ENCODE measurements around the gene NR3C1. TPM values are rescaled to one million over a fixed set of nuclear protein-coding genes. Genes with fewer than 3 reads are reported as not detected.

Gene NR3C1
- total RNA-seq, 1 experiment from 2014 or later: not detected

DNA sequence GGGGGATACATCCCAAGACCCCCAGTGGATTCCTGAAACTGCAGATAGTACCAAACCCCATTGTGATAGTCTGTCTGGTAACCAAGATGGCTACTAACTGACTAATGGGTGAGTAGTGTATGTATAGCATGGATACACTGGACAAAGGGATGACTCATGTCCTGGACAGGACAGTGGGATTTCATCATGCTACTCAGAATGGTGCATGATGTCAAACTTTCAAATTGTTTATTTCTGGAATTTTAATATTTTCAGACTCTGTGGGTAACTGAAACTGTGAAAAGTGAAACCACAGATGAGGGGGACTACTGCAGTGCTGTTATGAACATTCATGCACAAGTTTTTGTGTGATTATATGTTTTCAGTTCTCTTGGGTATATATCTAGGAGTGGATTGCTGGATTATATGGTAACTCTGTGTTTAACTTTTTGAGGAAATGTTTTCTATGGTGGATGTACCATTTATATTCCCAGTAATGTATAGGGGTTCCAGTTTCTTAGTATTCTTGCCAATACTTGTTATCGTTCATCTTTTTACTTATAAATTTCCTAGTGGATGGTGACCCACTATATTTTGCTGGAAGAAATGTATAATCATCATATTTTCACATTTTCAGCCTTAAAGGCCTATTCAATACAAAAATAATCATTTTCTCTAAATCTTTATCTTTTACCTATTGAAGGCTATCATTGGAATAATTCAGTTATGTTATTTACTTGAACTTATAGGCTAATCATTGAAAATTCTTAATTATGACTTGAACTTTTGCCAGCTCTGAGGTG lies 140.9 kb downstream of the NR3C1 start:
- no peak for DNase-seq (ENCODE audit: low spot score)

DNA sequence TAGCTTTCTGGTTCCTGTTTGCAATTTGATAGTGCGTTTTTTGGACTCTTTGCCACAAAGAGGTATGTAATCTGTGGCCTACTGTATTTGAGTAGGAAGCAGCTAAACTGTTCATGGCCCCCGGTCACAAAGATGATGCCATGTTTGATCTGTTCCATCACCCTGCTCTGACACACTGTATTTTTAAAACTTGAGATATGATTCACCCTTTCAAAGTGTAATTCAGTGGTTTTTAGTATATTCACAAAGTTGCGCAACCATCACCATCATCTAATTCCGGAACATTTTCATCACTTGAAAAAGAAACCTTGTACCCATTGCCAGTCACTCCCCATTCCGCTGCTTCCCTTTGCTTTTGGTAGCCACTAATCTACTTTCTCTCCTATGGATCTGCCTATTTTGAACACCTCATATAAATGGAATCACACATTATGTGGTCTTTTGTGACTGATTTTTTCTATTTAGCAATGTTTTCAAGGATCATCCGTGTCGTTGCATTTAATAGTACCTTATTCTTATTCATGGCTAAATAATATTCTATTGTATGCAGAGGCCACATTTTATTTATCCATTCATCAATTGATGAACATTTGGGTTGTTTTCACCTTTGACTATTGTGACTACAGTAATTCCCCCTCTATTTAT lies 141.6 kb downstream of the NR3C1 start:
- no peak for DNase-seq (ENCODE audit: low spot score)

DNA sequence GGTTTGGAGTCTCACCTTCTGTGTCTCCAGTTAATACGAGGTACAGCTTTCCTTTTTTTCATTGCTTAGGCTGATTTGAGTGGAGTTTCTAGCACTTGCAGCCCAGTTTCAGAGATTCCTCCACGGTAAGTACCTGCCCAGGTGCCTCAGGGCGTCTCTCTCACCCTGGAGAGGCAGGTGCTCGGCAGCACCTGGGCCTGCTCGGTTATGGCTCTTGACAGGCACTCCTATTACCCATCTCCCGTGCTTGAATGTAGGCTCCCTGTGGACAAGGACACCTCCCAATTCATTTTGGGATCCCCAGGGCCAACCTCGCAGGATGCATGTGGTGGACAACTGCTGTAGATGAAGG lies 144.3 kb downstream of the NR3C1 start:
- no peak for DNase-seq (ENCODE audit: low spot score)

GRCh38 chr5:143258559-143259253 lies 144.8 kb downstream of the NR3C1 start:
- DNase-seq (ENCODE audit: low spot score): no peak

GRCh38 chr5:143254819-143255218 lies 148.7 kb downstream of the NR3C1 start:
- no peak for DNase-seq (ENCODE audit: low spot score)

DNA sequence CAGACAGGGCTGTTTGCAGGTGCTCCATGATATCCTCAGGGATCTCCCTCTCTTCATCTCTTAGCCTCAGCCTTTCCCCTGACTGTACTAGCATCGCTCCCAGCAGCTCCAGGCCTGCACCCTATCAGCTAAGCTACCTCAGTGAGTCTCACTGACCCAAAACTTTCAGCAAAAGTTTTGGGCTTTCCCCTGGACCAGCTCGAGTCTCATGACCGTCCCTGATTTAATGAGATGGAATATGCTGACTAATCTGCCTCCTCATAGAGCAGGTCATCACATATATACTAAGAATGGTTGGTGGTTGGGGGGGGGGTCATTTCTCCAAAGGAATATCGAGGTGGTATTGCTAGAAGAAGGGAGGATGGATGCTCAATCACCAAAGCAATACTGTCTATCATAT lies 151.5 kb downstream of the NR3C1 start:
- no peak for DNase-seq (ENCODE audit: low spot score)

DNA sequence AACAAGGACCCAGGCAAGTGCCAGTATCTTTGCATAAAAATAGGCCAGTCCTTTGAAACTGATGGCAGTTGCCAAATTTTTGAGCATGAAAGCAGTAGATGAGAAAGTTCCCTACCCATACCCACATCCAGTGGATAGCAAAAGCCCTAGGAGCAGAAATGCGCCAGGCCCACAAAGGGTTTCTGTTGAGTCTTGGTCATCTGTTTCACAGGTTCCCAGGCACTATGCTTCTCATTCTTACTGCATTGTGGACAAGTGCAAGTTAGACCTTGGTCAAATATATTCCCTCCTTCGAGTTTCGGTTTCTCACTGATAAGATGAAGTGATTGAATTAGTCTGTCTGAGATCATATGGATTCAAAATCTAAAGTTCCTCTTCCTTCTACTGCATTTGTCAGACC lies 152.3 kb downstream of the NR3C1 start:
- DNase-seq (ENCODE audit: low spot score): no peak

DNA sequence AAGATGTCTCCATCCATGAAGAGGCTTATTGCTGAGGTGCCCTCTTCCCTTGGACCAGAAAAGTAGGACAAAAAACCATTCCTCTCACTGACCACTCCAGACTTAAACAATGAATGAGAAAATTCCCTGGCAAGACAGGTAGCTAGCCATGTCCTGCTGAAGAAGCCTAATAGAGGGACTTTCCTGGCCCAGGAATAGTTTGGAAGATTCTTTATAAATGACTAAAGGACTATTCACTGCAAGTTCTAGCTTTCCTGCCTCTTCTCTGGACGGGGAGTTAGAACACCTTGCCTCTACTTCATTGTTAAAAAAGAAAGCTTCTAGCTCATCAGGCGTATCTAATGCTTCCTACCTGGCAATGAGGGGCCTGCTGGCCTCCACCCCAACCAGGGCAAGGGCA lies 153.6 kb downstream of the NR3C1 start:
- no peak for DNase-seq (ENCODE audit: low spot score)

- DNase-seq (ENCODE audit: low spot score): no peak
Measured at GRCh38 chr5:143248822-143249579, 154.5 kb downstream of the NR3C1 start.

GRCh38 chr5:143248391-143248790 lies 155.1 kb downstream of the NR3C1 start:
- no peak for DNase-seq (ENCODE audit: low spot score)

DNA sequence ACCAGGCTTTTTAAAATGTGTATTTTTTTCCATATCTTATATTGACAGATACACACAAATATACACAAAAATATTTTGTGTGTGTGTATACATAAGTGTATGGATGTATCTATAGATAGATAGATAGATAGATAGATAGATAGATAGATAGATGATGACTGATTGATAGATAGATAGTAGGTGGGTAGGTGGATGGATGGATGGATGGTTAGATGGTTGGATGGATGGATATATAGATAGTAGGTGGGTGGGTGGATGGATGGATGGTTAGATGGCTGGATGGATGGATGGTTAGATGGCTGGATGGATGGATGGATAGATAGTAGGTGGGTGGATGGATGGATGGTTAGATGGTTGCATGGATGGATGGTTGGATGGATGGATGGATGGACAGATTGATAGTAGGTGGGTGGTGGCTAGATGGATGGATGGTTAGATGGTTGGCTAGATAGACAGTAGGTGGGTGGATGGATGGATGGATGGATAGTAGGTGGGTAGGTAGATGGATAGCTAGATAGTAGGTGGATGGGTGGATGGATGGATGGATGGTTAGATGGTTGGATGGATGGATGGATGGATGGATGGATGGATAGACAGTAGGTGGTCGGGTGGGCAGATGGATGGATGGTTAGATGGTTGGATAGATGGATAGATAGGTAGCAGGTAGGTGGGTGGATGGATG lies 156.2 kb downstream of the NR3C1 start:
- DNase-seq (ENCODE audit: low spot score): no peak

GRCh38 chr5:143245929-143246561 lies 157.4 kb downstream of the NR3C1 start:
- peak; percentile 68 for DNase-seq (ENCODE audit: low spot score)

GRCh38 chr5:143244990-143245389 lies 158.5 kb downstream of the NR3C1 start:
- no peak for DNase-seq (ENCODE audit: low spot score)

DNA sequence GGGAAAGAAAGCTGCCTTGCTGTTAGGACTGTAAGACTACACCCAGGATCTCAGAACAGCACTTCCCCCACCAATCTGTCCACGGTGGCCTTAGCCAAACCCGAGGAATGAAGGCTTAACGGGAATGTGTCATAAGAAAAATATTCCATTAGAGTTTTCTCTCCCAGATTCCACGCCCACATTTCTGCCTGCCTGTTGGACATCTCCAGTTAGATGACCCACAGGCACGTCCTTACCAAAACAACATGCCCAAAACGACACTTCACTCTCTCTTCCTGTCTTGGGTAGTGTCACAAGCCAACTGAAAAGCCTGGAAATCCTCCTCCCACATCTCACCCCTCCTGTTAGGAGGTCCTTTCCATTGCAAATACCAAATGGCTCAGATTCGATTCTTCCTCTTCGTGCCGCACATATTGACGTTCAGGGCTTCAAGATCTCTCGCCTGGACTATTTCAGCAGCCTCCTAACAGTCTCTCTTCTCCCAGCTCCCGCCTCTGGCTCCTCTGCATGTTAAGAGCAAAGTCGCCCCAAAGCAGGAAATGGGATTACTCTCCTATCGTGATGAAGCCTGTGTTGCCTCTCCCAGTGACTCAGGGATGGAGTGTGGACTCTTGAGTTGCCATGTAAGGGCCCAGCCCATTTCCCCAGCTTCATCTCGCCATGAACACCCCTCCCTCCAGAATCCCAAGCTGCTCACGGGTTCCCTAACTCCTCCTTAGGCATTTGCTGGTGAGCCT lies 159.3 kb downstream of the NR3C1 start:
- DNase-seq (ENCODE audit: low spot score): peak; percentile 75

GRCh38 chr5:143243103-143243502 lies 160.4 kb downstream of the NR3C1 start:
- no peak for DNase-seq (ENCODE audit: low spot score)

GRCh38 chr5:143241892-143242291 lies 161.6 kb downstream of the NR3C1 start:
- DNase-seq (ENCODE audit: low spot score): peak; percentile 22

GRCh38 chr5:143239882-143240518 lies 163.5 kb downstream of the NR3C1 start:
- DNase-seq (ENCODE audit: low spot score): no peak

DNA sequence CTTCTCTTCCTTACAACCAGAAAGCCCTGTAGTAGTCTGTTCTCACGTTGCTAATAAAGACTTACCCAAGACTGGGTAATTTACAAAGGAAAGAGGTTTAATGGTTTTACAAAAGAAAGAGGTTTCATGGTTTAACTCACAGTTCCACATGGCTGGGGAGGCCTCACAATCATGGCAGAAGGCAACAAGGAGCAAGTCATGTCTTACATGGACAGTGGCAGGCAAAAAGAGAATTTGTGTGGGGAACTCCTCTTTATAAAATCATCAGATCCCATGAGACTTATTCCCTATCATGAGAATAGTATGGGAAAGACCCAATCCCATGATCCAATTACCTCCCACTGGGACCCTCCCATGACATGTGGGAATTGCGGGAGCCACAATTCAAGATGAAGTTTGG lies 164.9 kb downstream of the NR3C1 start:
- no peak for DNase-seq (ENCODE audit: low spot score)

- no peak for DNase-seq (ENCODE audit: low spot score)
Measured at GRCh38 chr5:143237664-143238063, 165.8 kb downstream of the NR3C1 start.

DNA sequence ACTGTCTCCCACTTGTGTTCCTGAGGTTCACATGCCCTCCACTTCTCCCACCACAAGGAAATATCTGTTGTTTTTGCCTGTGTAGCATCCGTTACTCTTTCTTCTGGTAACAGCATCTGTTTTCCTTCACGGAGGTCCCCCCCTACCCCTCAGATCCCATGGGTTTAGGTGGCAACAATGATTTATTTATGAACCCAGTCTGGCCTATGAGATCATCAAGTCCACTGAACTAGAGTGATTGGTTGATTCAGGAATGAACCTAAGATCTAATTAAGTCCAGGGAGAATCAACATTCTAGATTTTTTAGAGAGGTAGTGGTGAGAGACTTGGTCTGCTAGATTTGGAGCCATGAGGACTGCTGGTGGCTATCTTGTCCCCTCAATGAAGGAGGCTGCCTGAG lies 166.8 kb downstream of the NR3C1 start:
- no peak for DNase-seq (ENCODE audit: low spot score)
